Erythroblast (primary cell): Measurements from ENCODE around the gene C6orf58.

Source experiments
- GATA1 ChIP-seq: IDR thresholded peaks from 2 replicates; pipeline ENCODE4 v1.6.1; 2011; ENCODE audit warnings: low read depth, mild to moderate bottlenecking, control low read depth, low read length, moderate library complexity
- POLR2A ChIP-seq: IDR thresholded peaks from 2 replicates; pipeline ENCODE4 v1.6.1; 2011; ENCODE audit warnings: mild to moderate bottlenecking, low read length

DNA sequence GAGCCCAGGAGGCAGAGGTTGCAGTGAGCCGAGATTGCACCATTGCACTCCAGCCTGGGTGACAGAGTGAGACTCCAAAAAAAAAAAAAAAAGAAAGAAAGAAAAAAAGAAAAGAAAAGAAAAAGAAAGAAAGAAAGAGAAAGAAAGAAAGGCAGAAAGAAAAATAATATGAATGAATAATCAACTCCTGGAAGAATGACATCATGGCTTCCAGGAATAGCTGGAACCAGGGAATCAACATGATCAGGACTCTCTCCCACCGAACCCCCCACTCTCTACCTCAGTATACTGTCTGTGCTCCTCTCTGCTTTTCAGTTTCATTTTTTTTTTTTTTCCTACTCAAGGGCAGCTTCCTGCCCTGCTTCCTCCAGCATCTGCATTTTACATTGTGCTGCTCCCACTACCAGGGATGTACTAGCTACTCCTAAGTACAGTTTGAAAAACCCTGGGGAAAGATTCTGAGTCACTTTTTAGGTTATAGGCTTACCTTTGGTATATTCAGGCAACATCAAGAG, 38.2 kb upstream of the C6orf58 start:
- TF ChIP-seq POLR2A (no peak), GATA1 (no peak)
